ENCODE results near the gene CHST7.

Gene CHST7

DNA sequence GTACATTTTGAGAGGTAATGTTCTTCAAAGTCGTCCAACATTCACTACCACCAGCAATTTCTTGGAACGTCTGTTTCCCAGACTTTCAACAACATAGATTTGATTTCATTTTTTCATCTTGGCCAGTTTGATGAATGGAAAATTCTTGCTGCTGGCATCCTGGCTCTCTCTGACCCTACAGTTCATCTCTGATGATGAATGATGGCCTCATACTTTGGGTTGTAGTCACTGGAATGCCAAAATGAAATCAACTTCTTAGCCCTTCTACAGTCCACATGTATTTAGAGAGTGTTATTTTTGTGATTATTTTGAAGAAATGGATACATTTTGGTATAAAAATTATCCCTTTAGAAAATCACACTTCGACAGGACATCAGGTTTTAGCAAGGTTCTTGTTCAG lies 8.8 kb downstream of the CHST7 start:
- no peak for DNase-seq

DNA sequence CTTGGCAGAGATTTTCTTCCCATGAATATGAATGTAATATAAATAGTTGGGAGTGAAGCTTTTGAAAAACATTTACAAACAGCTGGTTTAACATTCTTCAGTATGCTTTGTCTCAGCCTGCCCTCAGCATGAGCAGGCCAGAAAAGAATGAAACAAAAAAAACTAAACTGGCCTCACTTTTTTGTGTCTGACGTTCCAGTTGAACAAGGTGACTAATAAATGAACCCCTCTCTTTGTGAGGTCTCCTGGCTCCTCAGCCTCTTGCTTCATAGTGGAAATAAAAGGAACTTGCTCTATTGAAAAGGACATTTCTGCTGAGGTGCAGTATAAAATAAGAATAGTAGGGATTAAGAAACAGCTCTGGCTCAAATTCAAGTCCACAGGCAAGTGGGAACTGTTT lies 9.4 kb downstream of the CHST7 start:
- Mint-ChIP-seq H3K4me1 (ENCODE audit: low read depth) (peaks cover 35% of the 10 kb centered on the region), H3K4me3 (no peak overlapping the region), H3K27ac (no peak overlapping the region), H3K36me3 (ENCODE audit: low read depth) (peaks cover 13% of the 10 kb centered on the region), H3K9me3 (no peaks in the 10 kb centered on the region), H3K27me3 (peaks cover 28% of the 10 kb centered on the region)
- DNase-seq: no peak

More for the DNA sequence above, 8.8 kb downstream of the CHST7 start:
- Mint-ChIP-seq H3K4me3 (no peak overlapping the region), H3K9me3 (no peaks in the 10 kb centered on the region), H3K27me3 (peaks cover 31% of the 10 kb centered on the region), H3K4me1 (ENCODE audit: low read depth) (peaks cover 34% of the 10 kb centered on the region), H3K27ac (no peak overlapping the region), H3K36me3 (ENCODE audit: low read depth) (peaks cover 16% of the 10 kb centered on the region)

DNA sequence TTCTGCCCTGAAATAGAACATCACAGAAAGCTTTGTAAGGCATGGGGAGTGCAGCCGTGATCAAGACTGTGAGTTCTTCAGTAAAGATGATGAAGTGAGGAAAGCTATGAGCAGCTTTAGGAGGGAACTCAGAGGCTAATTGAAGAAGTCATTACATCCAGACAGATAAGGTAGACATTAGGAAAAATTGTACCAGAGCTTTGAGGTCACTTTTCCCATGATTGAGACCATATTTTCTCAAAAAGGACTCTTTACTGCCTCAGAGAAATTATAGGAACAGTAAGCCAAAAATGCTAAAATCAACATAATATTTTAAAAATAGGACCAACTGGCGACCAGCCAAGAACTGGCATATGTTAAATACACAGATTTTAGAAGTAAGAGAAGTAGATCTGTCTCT lies 11.2 kb downstream of the CHST7 start:
- peaks cover 43% of the 10 kb centered on the region for H3K4me1 Mint-ChIP-seq (ENCODE audit: low read depth)
- no peaks in the 10 kb centered on the region for H3K9me3 Mint-ChIP-seq
- peaks cover 23% of the 10 kb centered on the region for H3K27me3 Mint-ChIP-seq
- H3K36me3 Mint-ChIP-seq (ENCODE audit: low read depth): peaks cover 3% of the 10 kb centered on the region
- no peak for DNase-seq
- H3K4me3 Mint-ChIP-seq: no peak overlapping the region
- no peak overlapping the region for H3K27ac Mint-ChIP-seq

GRCh38 chrX:46587158-46587557 lies 13.6 kb downstream of the CHST7 start:
- Mint-ChIP-seq H3K4me1 (ENCODE audit: low read depth) (peaks cover 48% of the 10 kb centered on the region), H3K27me3 (peaks cover 20% of the 10 kb centered on the region), H3K36me3 (ENCODE audit: low read depth) (peaks cover 3% of the 10 kb centered on the region), H3K4me3 (peak overlapping the region; percentile 37), H3K9me3 (no peaks in the 10 kb centered on the region), H3K27ac (peak overlapping the region; percentile 92)
- DNase-seq: no peak

DNA sequence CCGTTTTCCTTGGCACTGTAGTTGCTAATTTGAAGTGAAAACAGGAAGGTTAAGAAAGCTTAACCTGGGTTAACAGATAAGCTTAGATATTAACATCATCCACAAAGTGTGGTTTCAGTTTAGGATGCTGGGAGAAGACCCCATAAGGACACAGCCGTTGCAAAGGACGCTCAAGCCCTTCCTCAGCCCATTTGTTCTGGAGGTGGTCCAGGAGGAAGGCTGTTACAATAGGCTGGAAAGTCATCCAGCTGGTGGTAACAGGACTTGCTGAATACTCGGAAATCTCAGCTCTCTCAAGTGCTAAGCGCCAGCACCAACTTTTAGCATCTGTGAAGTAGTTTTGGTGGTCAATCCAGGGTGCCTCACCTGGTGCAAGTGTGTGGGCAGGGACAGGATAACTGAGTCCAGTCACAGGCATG lies 14.2 kb downstream of the CHST7 start:
- Mint-ChIP-seq H3K27ac (peak overlapping the region; percentile 92), H3K27me3 (peaks cover 20% of the 10 kb centered on the region), H3K36me3 (ENCODE audit: low read depth) (peaks cover 3% of the 10 kb centered on the region), H3K4me3 (peak overlapping the region; percentile 28), H3K9me3 (no peaks in the 10 kb centered on the region), H3K4me1 (ENCODE audit: low read depth) (peaks cover 45% of the 10 kb centered on the region)
- no peak for DNase-seq

- peaks cover 20% of the 10 kb centered on the region for H3K27me3 Mint-ChIP-seq
- peaks cover 43% of the 10 kb centered on the region for H3K4me1 Mint-ChIP-seq (ENCODE audit: low read depth)
- H3K9me3 Mint-ChIP-seq: no peaks in the 10 kb centered on the region
- peaks cover 3% of the 10 kb centered on the region for H3K36me3 Mint-ChIP-seq (ENCODE audit: low read depth)
- H3K4me3 Mint-ChIP-seq: peak overlapping the region; percentile 28
- DNase-seq: no peak
- H3K27ac Mint-ChIP-seq: peak overlapping the region; percentile 92
Measured at GRCh38 chrX:46588263-46588662, 14.7 kb downstream of the CHST7 start.

GRCh38 chrX:46589977-46590723 lies 16.6 kb downstream of the CHST7 start:
- H3K9me3 Mint-ChIP-seq: no peaks in the 10 kb centered on the region
- H3K4me3 Mint-ChIP-seq: no peak overlapping the region
- H3K4me1 Mint-ChIP-seq (ENCODE audit: low read depth): peaks cover 41% of the 10 kb centered on the region
- no peak overlapping the region for H3K27ac Mint-ChIP-seq
- no peak for DNase-seq
- peaks cover 3% of the 10 kb centered on the region for H3K36me3 Mint-ChIP-seq (ENCODE audit: low read depth)
- H3K27me3 Mint-ChIP-seq: peaks cover 20% of the 10 kb centered on the region

DNA sequence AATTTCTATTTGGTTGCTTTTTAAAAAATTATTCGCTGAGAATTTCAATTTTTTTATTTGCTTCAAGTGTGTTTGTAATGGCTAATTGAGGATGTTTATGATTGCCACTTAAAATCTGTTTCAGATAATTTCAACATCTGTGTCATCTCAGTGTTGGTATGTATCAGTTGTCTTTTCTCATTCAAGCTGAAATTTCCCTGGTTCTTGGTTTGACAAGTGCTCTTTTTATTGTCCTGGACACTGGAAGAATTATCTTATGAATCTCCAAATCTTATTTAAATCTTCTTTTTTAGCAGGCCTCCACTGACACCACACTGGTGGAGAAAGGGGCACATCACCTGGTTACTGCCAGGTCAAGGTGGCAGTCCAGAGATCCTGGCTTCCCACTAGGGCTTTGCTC lies 21.5 kb downstream of the CHST7 start:
- Mint-ChIP-seq H3K36me3 (ENCODE audit: low read depth) (peaks cover 12% of the 10 kb centered on the region), H3K27ac (no peak overlapping the region)

DNA sequence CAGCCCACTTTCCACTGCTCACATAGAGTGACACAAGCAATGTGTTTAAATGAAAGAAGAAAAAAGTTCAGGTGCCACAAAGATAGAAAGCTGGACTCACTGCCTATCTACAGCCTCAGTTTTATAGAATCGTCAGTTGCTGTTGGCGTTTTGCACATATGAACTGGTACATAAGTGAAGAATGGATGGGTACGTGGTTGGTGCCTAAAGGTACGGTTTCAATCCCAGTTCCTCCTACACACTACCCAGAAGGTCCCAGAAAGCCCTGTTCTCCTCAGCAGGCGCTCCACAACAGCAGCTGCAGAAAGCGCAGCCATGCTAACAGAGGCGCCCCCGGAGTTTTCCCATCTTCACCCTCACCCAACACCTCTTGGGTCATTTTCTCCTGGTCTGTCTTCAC lies 23.6 kb downstream of the CHST7 start:
- H3K9me3 Mint-ChIP-seq: no peaks in the 10 kb centered on the region
- H3K4me3 Mint-ChIP-seq: no peak overlapping the region
- H3K27ac Mint-ChIP-seq: no peak overlapping the region
- H3K27me3 Mint-ChIP-seq: peaks cover 31% of the 10 kb centered on the region
- peaks cover 3% of the 10 kb centered on the region for H3K4me1 Mint-ChIP-seq (ENCODE audit: low read depth)
- no peak for DNase-seq
- H3K36me3 Mint-ChIP-seq (ENCODE audit: low read depth): peaks cover 17% of the 10 kb centered on the region

More for the DNA sequence above, 21.5 kb downstream of the CHST7 start:
- no peak overlapping the region for H3K4me3 Mint-ChIP-seq
- peaks cover 8% of the 10 kb centered on the region for H3K4me1 Mint-ChIP-seq (ENCODE audit: low read depth)
- DNase-seq: no peak
- H3K27me3 Mint-ChIP-seq: peaks cover 29% of the 10 kb centered on the region
- no peaks in the 10 kb centered on the region for H3K9me3 Mint-ChIP-seq

GRCh38 chrX:46597771-46598170 lies 24.2 kb downstream of the CHST7 start:
- no peak for DNase-seq
- no peaks in the 10 kb centered on the region for H3K9me3 Mint-ChIP-seq
- H3K4me3 Mint-ChIP-seq: no peak overlapping the region
- H3K27ac Mint-ChIP-seq: no peak overlapping the region
- peaks cover 34% of the 10 kb centered on the region for H3K27me3 Mint-ChIP-seq
- H3K36me3 Mint-ChIP-seq (ENCODE audit: low read depth): peaks cover 20% of the 10 kb centered on the region
- H3K4me1 Mint-ChIP-seq (ENCODE audit: low read depth): peaks cover 2% of the 10 kb centered on the region

DNA sequence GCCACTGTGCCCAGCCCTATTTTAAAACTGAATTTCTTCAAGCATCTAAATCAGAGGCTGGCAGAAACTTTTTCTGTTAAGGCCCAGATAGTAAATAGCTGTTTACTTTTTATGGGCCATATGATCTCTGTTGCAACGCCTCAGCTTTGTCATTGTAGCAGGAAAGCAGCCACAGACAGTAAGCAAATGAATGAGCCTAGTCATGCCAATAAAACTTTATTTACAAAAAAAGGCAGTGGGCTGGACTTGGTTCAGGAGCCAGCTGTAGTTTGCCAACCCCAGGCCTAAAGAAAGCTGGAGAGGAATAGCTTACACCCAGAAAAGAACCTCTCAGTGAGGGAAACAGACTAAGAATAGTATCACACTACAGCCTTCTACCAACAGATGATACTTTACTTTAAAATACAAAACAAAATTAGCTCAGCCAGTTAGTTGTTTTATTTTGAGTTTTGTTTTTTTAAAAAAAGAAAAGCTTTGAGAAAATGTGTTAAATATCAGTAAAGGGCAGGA lies 25.5 kb downstream of the CHST7 start:
- no peak for DNase-seq
- H3K9me3 Mint-ChIP-seq: no peaks in the 10 kb centered on the region
- H3K27ac Mint-ChIP-seq: no peak overlapping the region
- H3K36me3 Mint-ChIP-seq (ENCODE audit: low read depth): peaks cover 29% of the 10 kb centered on the region
- no peak overlapping the region for H3K4me3 Mint-ChIP-seq
- H3K4me1 Mint-ChIP-seq (ENCODE audit: low read depth): no peaks in the 10 kb centered on the region
- H3K27me3 Mint-ChIP-seq: peaks cover 36% of the 10 kb centered on the region

DNA sequence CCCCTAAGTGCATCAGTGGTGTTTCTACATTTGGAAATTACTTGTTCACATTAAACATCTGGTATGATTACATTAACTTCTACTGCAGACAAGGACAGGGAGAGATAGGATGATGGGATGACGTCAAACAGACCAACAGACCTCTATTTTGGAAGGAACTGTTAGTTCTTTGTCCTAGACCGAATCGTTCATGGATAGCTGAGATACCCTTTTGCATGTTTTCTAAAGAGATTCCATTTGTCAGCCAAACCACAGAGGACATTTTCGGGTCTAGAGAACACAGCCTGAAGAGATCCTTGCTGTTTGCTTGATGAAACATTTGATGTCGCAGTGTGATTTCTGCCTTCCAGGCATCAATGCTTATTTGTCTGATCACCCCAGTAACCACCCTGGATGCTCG lies 27.7 kb downstream of the CHST7 start:
- H3K4me3 Mint-ChIP-seq: no peak overlapping the region
- no peaks in the 10 kb centered on the region for H3K4me1 Mint-ChIP-seq (ENCODE audit: low read depth)
- H3K36me3 Mint-ChIP-seq (ENCODE audit: low read depth): peaks cover 31% of the 10 kb centered on the region
- DNase-seq: no peak
- peaks cover 32% of the 10 kb centered on the region for H3K27me3 Mint-ChIP-seq
- no peak overlapping the region for H3K27ac Mint-ChIP-seq
- no peaks in the 10 kb centered on the region for H3K9me3 Mint-ChIP-seq

DNA sequence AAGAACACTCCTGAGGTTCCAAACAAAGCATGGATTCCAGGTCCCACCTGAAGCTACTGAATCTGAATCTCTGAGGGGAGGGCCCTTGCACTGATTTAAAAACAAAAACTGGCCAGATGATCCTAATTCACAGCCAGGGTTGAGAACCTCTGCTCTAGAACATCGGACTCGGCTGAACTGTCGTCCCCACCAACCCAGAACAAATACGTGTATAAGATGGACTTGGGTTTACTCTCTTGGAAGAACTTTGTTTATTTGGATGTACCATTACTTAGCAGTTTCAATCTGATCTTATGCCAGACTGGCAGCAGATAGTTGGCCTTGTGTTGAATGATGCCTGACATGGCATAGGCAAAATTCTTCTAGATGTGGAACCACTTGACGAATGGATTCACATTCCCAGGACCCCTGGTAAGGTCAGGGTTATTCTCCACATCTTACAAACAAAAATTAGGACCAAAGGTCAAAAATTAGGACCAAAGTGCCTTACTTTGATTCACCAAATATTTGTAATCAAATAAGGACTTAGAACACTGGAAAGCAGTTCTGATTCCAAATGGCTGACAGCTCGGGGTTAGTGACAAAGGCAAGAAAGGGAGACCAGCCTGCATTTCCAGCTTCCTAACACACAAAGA lies 29.0 kb downstream of the CHST7 start:
- peaks cover 35% of the 10 kb centered on the region for H3K36me3 Mint-ChIP-seq (ENCODE audit: low read depth)

DNA sequence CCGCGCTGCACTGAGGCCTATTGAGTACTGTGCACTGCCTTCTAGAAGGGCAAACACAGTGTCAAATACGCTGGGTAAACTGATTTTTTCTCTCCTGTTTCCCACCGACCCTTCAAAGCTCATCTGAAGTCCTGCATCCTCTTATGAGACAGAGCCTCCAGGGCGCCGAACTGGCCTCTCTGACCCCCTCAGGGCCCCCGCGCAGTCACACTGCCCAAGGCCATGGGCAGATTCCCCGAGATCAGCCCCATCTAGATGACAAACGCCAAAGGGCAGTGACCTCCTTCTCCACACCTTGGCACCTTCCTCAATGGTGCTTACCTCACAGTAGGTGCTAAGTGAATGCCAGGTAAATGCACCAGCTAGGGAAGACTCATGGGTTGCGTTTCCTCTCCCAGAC lies 34.4 kb downstream of the CHST7 start:
- H3K9me3 Mint-ChIP-seq: no peaks in the 10 kb centered on the region
- H3K36me3 Mint-ChIP-seq (ENCODE audit: low read depth): peaks cover 16% of the 10 kb centered on the region
- no peak for DNase-seq
- no peak overlapping the region for H3K27ac Mint-ChIP-seq
- peaks cover 43% of the 10 kb centered on the region for H3K27me3 Mint-ChIP-seq
- H3K4me3 Mint-ChIP-seq: no peak overlapping the region
- peaks cover 34% of the 10 kb centered on the region for H3K4me1 Mint-ChIP-seq (ENCODE audit: low read depth)

More for the DNA sequence above, 29.0 kb downstream of the CHST7 start:
- Mint-ChIP-seq H3K4me3 (no peak overlapping the region), H3K27ac (no peak overlapping the region), H3K27me3 (peaks cover 39% of the 10 kb centered on the region), H3K9me3 (no peaks in the 10 kb centered on the region), H3K4me1 (ENCODE audit: low read depth) (no peaks in the 10 kb centered on the region)
- no peak for DNase-seq

GRCh38 chrX:46610070-46610658 lies 36.6 kb downstream of the CHST7 start:
- Mint-ChIP-seq H3K27ac (no peak overlapping the region), H3K36me3 (ENCODE audit: low read depth) (peaks cover 14% of the 10 kb centered on the region), H3K27me3 (peaks cover 55% of the 10 kb centered on the region), H3K4me3 (no peak overlapping the region), H3K9me3 (no peaks in the 10 kb centered on the region), H3K4me1 (ENCODE audit: low read depth) (peaks cover 36% of the 10 kb centered on the region)
- no peak for DNase-seq
